Natural killer cell (primary cell): ENCODE results near the gene RNF223. TPM values are rescaled to one million over a fixed set of nuclear protein-coding genes. Genes with fewer than 3 reads are reported as not detected.

ENCODE experiments used
- ATAC-seq, 3 donors: fragments of 150-1000 bp in 2 of 3; fragments of 200-7000 bp in 1 of 3; cut with Tn5 transposase; 1 replicate in 1 of 3; 2 replicates in 2 of 3; pipeline ENCODE4 v1.10.0; 2021; ENCODE audit warnings: mild to moderate bottlenecking in 2 of 3, moderate library complexity in 2 of 3
- DNase-seq, 2 donors: peaks; one replicate each; pipeline versions ENCODE4 v3.0.0 to v3.0.0-alpha.2; 2013 to 2021; ENCODE audit warnings: mixed read lengths in 1 of 2
- H3K27ac ChIP-seq: one replicate; pipeline ENCODE4 v1.5.1; 2013; ENCODE audit warnings: mild to moderate bottlenecking, low read length
- H3K27me3 ChIP-seq: one replicate; pipeline ENCODE4 v1.6.1; 2013; ENCODE audit warnings: low read length; ENCODE audit not compliant: control insufficient read depth, insufficient read depth
- H3K36me3 ChIP-seq: one replicate; pipeline ENCODE4 v1.6.1; 2013; ENCODE audit warnings: low read length; ENCODE audit not compliant: control insufficient read depth, insufficient read depth
- H3K4me1 ChIP-seq: one replicate; pipeline ENCODE4 v1.6.1; 2013; ENCODE audit warnings: low read length; ENCODE audit not compliant: control insufficient read depth, insufficient read depth
- H3K4me3 ChIP-seq: one replicate; pipeline ENCODE4 v1.5.1; 2013; ENCODE audit warnings: low read length
- H3K9me3 ChIP-seq: one replicate; pipeline ENCODE4 v1.6.1; 2013; ENCODE audit warnings: low read length; ENCODE audit not compliant: control insufficient read depth, insufficient read depth
- H3K27ac Mint-ChIP-seq, 2 donors: one replicate each; pipeline ENCODE4 v1.8.0; 2022; ENCODE audit warnings: mild to moderate bottlenecking in 2 of 2, mixed read lengths in 2 of 2, moderate library complexity in 1 of 2
- H3K27me3 Mint-ChIP-seq, 2 donors: one replicate each; pipeline ENCODE4 v1.8.0; 2022; ENCODE audit warnings: low read depth in 2 of 2, mixed read lengths in 2 of 2
- H3K36me3 Mint-ChIP-seq: one replicate; pipeline ENCODE4 v1.8.0; 2022; ENCODE audit warnings: mixed read lengths
- H3K4me1 Mint-ChIP-seq, 2 donors: one replicate each; pipeline ENCODE4 v1.8.0; 2022; ENCODE audit warnings: mixed read lengths in 2 of 2
- H3K4me3 Mint-ChIP-seq: one replicate; pipeline ENCODE4 v1.8.0; 2022; ENCODE audit warnings: mild to moderate bottlenecking, moderate library complexity, mixed read lengths
- H3K9me3 Mint-ChIP-seq, 2 donors: one replicate each; pipeline ENCODE4 v1.8.0; 2022; ENCODE audit warnings: mixed read lengths in 2 of 2
- CTCF ChIP-seq: fragments of 200-600 bp; IDR thresholded peaks from one replicate; pipeline ENCODE4 v1.8.0; 2022; ENCODE audit warnings: antibody characterized with exemption
- WGBS: methylation state at CpG from one replicate; pipeline ENCODE4 v1.1.7; 2013; ENCODE audit warnings: missing lambda C conversion rate; ENCODE audit not compliant: insufficient coverage; 5-methylcytosine and 5-hydroxymethylcytosine counted together
- intact Hi-C: fragments of 100-400 bp; cut with micrococcal nuclease; formaldehyde crosslinking; loops from one replicate; pipeline ENCODE4 v1.14.2; 2022
- total RNA-seq, 4 donors: library from RNA; stranded (reverse); fragments of 120-200 nt in 1 of 4; gene quantifications; one replicate each; pipeline versions ENCODE4 v1.2.3 to v1.2.4, GENCODE V29; 2013 to 2022

RNF223 gene
- total RNA-seq, 3 donors from 2014 or later (not counting 1 experiment from before 2014, with no cell fraction given): not detected

- Histone ChIP-seq H3K27ac (no peak overlapping the region), H3K9me3 (no peaks in the 10 kb centered on the region), H3K4me1 (peaks cover 1% of the 10 kb centered on the region), H3K4me3 (no peak overlapping the region), H3K36me3 (no peaks in the 10 kb centered on the region), H3K27me3 (peaks cover 7% of the 10 kb centered on the region)
- DNase-seq (no peak), ATAC-seq (no peak)
- H3K4me1 Mint-ChIP-seq: peaks cover 0 to 6% of the 10 kb centered on the region in 2 donors
- H3K27me3 Mint-ChIP-seq: peaks cover 7 to 8% of the 10 kb centered on the region in 2 donors
- intact Hi-C loops: no loop called here
- no peak overlapping the region for H3K4me3 Mint-ChIP-seq
- WGBS: 94% methylated on average over 18 of the region's 18 CpGs
- H3K27ac Mint-ChIP-seq: no peak overlapping the region
- no peak for TF ChIP-seq CTCF
- no peaks in the 10 kb centered on the region for H3K9me3 Mint-ChIP-seq
- no peaks in the 10 kb centered on the region for H3K36me3 Mint-ChIP-seq
Observed at GRCh38 chr1:1053682-1054081, 20.4 kb downstream of the RNF223 start.

GRCh38 chr1:1053022-1053421 is 21.1 kb downstream of the RNF223 start:
- no peaks in the 10 kb centered on the region for H3K4me1 ChIP-seq
- WGBS: 88% methylated on average over 13 of the region's 15 CpGs
- no peaks in the 10 kb centered on the region for H3K4me1 Mint-ChIP-seq
- ATAC-seq (no peak), DNase-seq (no peak)
- H3K27ac ChIP-seq: no peak overlapping the region
- no peak overlapping the region for H3K4me3 ChIP-seq
- no peaks in the 10 kb centered on the region for H3K9me3 Mint-ChIP-seq
- H3K27me3 ChIP-seq: peaks cover under 1% of the 10 kb centered on the region
- H3K27ac Mint-ChIP-seq: no peak overlapping the region
- no peak for TF ChIP-seq CTCF
- no peaks in the 10 kb centered on the region for H3K9me3 ChIP-seq
- H3K4me3 Mint-ChIP-seq: no peak overlapping the region
- H3K36me3 ChIP-seq: no peaks in the 10 kb centered on the region
- intact Hi-C loops: no loop called here
- no peaks in the 10 kb centered on the region for H3K36me3 Mint-ChIP-seq
- H3K27me3 Mint-ChIP-seq: peaks cover under 1 to 2% of the 10 kb centered on the region in 2 donors

- DNase-seq: no peak
- Histone ChIP-seq H3K4me1 (no peaks in the 10 kb centered on the region), H3K9me3 (no peaks in the 10 kb centered on the region), H3K27me3 (no peaks in the 10 kb centered on the region), H3K4me3 (no peak overlapping the region), H3K27ac (no peak overlapping the region), H3K36me3 (no peaks in the 10 kb centered on the region)
- no peak overlapping the region for H3K4me3 Mint-ChIP-seq
- no peaks in the 10 kb centered on the region for H3K9me3 Mint-ChIP-seq
- ATAC-seq: no peak
- TF ChIP-seq CTCF: no peak
- H3K27ac Mint-ChIP-seq: no peak overlapping the region
- no peaks in the 10 kb centered on the region for H3K36me3 Mint-ChIP-seq
- H3K4me1 Mint-ChIP-seq: no peaks in the 10 kb centered on the region
- WGBS: 94% methylated on average over 29 of the region's 29 CpGs
- intact Hi-C loops: no loop called here
- H3K27me3 Mint-ChIP-seq: peaks cover 0 to 2% of the 10 kb centered on the region in 2 donors
Observed at GRCh38 chr1:1052003-1052840, 21.9 kb downstream of the RNF223 start.
